Erythroblast (primary cell): ENCODE measurements around the gene TRMT11.
A peak's percentile ranks its signal among the peaks of the same experiment; 100 is the strongest.
"Not testable (repeated sequence)": the region's sequence is repeated elsewhere in the genome, so short reads cannot be mapped to it uniquely, and the experiment has no call there.

ENCODE experiments used
- DNase-seq, 2 experiments: peaks; one replicate each; lab custom pipeline; 2025; lab: John Stamatoyannopoulos, UW
- GATA1 ChIP-seq: IDR thresholded peaks from 2 replicates; pipeline ENCODE4 v1.6.1; 2011; ENCODE audit warnings: low read depth, mild to moderate bottlenecking, control low read depth, low read length, moderate library complexity
- POLR2A ChIP-seq: IDR thresholded peaks from 2 replicates; pipeline ENCODE4 v1.6.1; 2011; ENCODE audit warnings: mild to moderate bottlenecking, low read length

The TRMT11 gene

DNA sequence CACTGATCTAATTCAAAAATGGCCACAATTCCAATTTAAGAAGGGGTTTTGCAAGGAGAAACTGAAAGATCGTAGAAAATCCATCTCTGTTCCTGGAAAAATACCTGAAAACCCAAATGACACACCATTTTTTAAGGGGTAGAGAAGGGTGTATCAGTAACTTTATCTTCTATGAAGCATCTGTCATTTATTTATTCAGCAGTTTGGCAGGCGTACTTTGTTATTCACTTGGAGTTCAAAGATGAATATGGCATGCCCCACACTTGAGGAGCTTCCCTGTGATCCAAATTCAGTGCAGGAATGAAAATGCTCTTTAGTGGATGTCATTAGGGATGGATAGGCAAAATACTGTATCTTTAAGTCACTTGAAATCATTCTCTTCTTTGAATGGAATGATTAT lies 22.5 kb upstream of the TRMT11 start:
- peak; percentile 24 to 26 for DNase-seq
- TF ChIP-seq POLR2A (no peak), GATA1 (no peak)

- no peak for DNase-seq
- TF ChIP-seq POLR2A: no peak
- no peak for TF ChIP-seq GATA1
These were observed 19.8 kb upstream of the TRMT11 start for GRCh38 chr6:125966569-125966968.

- TF ChIP-seq POLR2A: no peak
- no peak for TF ChIP-seq GATA1
- no peak for DNase-seq
These were observed 17.8 kb upstream of the TRMT11 start for GRCh38 chr6:125968493-125968892.

DNA sequence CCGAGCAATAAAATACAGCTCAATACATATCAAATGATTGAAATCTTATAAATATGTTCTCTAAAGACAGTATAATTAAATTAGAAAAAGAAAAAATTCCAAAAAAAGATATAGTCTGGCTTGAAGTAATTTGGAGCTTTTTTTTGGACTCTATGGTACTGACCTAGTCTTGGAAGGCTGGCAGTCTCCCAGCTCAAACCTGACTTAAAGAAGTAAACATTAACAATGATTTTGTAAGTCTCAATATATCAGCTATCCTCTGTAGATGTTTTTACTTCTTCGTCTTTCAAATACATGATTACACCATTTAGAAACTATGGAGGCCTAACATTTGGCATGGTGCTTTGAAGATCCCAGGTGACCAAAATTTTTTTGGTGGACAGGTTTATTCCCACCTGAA lies 15.6 kb upstream of the TRMT11 start:
- TF ChIP-seq GATA1 (no peak), POLR2A (no peak)
- no peak for DNase-seq

GRCh38 chr6:125972478-125972877 lies 13.9 kb upstream of the TRMT11 start:
- not testable (repeated sequence) for DNase-seq

- peak; percentile 74 to 85 for DNase-seq
- TF ChIP-seq GATA1 (no peak), POLR2A (no peak)
These were observed 12.0 kb upstream of the TRMT11 start for GRCh38 chr6:125974214-125974866.

DNA sequence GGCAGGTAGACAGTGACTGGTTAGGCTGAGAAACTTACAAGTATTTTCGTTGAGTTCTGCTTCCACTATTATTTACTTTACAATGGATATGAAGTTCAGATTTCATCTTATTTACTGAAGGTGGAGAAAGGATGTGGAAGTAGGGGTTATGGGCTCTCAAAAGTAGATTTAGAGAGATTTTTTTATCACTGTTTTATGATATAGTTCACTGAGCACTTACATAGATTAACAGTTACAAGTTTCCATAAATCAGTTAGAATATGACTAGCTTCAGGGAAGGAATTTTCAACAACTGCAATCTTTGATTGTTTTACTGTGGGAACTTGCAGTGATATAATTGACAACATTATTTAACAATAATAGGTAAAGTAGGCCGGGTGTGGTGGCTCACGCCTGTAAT lies 7.2 kb upstream of the TRMT11 start:
- no peak for TF ChIP-seq GATA1
- no peak for TF ChIP-seq POLR2A
- DNase-seq: no peak

DNA sequence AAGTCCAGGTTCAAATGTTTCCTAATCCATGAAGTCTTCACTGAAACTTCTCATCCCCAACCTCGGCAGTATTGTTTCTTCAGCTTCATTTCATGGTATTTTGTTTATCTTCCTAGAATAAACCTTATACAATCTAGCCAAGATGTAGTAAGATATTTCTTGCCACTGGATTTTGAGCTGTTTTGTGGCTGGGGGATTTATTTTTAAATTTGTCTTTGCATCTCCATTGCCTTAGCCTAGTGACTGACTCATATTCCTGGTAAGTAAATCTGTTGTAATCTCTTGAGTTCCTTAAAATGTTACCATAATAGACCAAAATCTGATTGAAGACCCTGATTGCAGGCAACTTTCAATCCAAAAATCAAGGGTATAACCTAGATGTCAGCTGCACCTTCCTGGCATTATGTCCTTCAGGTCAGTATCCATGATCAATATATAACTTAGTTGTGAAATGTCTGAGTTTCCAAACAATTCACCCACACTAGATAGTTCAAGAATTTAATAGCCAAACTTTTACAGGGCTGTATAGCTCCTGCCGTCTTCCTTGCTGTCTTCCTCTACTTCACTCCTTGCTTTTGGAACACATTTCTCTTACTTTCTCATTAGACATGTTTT lies 4.7 kb upstream of the TRMT11 start:
- TF ChIP-seq GATA1 (no peak), POLR2A (no peak)
- DNase-seq: no peak

GRCh38 chr6:125983246-125983945 lies 2.9 kb upstream of the TRMT11 start:
- TF ChIP-seq POLR2A: no peak
- TF ChIP-seq GATA1: no peak
- no peak for DNase-seq

GRCh38 chr6:125984311-125984710 lies 2.0 kb upstream of the TRMT11 start:
- TF ChIP-seq GATA1 (no peak), POLR2A (no peak)
- no peak for DNase-seq

DNA sequence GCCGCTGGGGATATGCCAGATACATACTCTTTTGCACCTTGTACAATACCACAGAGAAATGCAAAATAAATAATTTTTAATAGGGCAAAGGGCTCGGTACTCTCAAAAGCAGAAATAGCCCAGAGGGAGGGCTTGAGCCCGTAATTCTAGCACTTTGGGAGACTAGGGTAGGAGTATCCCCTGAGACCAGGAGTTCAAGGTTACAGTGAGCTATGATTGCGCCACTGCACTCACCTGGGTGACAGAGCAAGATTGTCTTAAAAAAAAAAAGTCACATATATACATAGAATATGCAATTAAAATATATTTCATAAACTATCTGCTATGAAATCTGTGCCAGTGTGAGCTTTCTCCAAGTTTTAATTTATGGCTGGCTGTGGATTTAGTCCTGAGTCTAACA lies 818 bp upstream of the TRMT11 start:
- no peak for DNase-seq
- TF ChIP-seq GATA1 (no peak), POLR2A (no peak)

GRCh38 chr6:125985979-125986300 lies 400 bp upstream of the TRMT11 start:
- TF ChIP-seq POLR2A: no peak
- no peak for TF ChIP-seq GATA1
- DNase-seq: no peak

DNA sequence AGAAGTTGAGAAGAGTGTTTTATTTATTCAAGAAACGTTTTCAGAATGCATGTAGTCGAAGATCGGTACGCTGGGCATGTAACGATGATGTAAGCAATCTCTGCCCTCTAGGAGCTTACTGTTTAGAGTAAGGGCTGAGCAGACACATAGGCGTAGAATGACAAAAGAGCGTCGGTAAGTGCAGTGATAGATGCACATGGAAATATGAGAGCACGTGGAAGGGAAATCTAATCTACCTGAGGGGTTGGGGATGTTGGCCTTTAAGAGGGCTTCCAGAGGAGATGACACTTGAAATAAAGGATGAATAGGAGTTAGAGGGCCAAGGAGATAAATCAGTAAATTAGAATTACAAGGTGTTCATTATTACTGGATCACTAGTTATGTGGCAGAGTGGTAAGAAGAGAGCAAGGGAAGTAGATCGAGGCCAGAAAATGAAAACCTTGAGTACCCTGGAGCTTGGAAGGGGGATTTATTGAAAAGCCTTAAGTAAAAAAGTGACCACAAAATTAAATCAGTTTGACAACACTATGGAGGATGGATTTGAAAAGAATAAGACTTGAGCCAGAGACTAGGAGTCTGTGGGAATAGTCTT lies 782 bp downstream of the TRMT11 start:
- DNase-seq: peak; percentile 58 to 68
- TF ChIP-seq GATA1: no peak
- no peak for TF ChIP-seq POLR2A

GRCh38 chr6:125988280-125988679 lies 1.9 kb downstream of the TRMT11 start:
- no peak for DNase-seq
- TF ChIP-seq POLR2A: no peak
- no peak for TF ChIP-seq GATA1
